Lower leg skin (tissue), 3 donors: ENCODE measurements around the gene CLIP4.

ENCODE experiments used
- CTCF ChIP-seq, 3 donors: fragments of 450-650 bp; IDR thresholded peaks; one replicate each; pipeline ENCODE4 v1.5.1; 2016; ENCODE audit warnings: antibody characterized with exemption in 3 of 3, mild to moderate bottlenecking in 3 of 3, moderate library complexity in 2 of 3
- POLR2A ChIP-seq, 2 donors: fragments of 450-650 bp; IDR thresholded peaks; one replicate each; pipeline ENCODE4 v1.6.1; 2016 to 2017; ENCODE audit warnings: antibody characterized with exemption in 2 of 2, mild to moderate bottlenecking in 1 of 2, moderate library complexity in 1 of 2

GRCh38 chr2:29082804-29083495 is 32.3 kb upstream of the CLIP4 start:
- TF ChIP-seq POLR2A (IDR thresholded peaks at IDR 0.05) (no peak), CTCF (IDR thresholded peaks at IDR 0.05) (no peak)
